Colonic mucosa (tissue), 4 donors: Measurements from ENCODE around the gene SLX4IP. TPM values are rescaled to one million over a fixed set of nuclear protein-coding genes. Genes with fewer than 3 reads are reported as not detected.
"Not testable (repeated sequence)": the region's sequence is repeated elsewhere in the genome, so short reads cannot be mapped to it uniquely, and the experiment has no call there.

Experiments used
- DNase-seq: peaks from one replicate; pipeline ENCODE4 v3.0.0-alpha.2; 2020
- H3K27ac ChIP-seq: fragments of 200-600 bp; one replicate; pipeline ENCODE4 v1.8.0; 2021
- H3K27me3 ChIP-seq: fragments of 200-600 bp; one replicate; pipeline ENCODE4 v1.8.0; 2021
- H3K36me3 ChIP-seq: fragments of 200-600 bp; one replicate; pipeline ENCODE4 v1.8.0; 2021
- H3K4me1 ChIP-seq: fragments of 200-600 bp; one replicate; pipeline ENCODE4 v1.8.0; 2021; ENCODE audit warnings: mild to moderate bottlenecking
- H3K4me3 ChIP-seq: fragments of 200-600 bp; one replicate; pipeline ENCODE4 v1.8.0; 2021
- H3K9ac ChIP-seq, 2 donors: one replicate each; pipeline ENCODE4 v1.7.0; 2013; ENCODE audit warnings: control low read depth in 2 of 2, low read depth in 2 of 2, low read length in 2 of 2
- H3K9me3 ChIP-seq: fragments of 200-600 bp; one replicate; pipeline ENCODE4 v1.8.0; 2021
- intact Hi-C: fragments of 100-400 bp; cut with DNase I; formaldehyde crosslinking; loops from one replicate; pipeline ENCODE4 v1.14.1; 2022
- total RNA-seq, 2 donors: library from RNA; stranded (reverse); fragmentation: NEBNext Ultra II Directional in 1 of 2; extraction: Animal tissue kit (Norgen Biotek cat#: 25700) in 1 of 2; gene quantifications; one replicate each; pipeline ENCODE4 v1.2.1, GENCODE V29; 2021
- TF ChIP-seq, protein P1 (sequence below): fragments of 200-600 bp; IDR thresholded peaks from one replicate; pipeline ENCODE4 v1.8.0; 2022; ENCODE audit warnings: antibody characterized with exemption, mild to moderate bottlenecking
- donor health status: healthy.
- donor health status: DM: no; HTN: no; CAD: no.
- donor health status: DM: no; HTN: no; CAD: no.

Gene SLX4IP
- total RNA-seq: 1 to 10 TPM; 5.0 to 8.8 TPM

DNA sequence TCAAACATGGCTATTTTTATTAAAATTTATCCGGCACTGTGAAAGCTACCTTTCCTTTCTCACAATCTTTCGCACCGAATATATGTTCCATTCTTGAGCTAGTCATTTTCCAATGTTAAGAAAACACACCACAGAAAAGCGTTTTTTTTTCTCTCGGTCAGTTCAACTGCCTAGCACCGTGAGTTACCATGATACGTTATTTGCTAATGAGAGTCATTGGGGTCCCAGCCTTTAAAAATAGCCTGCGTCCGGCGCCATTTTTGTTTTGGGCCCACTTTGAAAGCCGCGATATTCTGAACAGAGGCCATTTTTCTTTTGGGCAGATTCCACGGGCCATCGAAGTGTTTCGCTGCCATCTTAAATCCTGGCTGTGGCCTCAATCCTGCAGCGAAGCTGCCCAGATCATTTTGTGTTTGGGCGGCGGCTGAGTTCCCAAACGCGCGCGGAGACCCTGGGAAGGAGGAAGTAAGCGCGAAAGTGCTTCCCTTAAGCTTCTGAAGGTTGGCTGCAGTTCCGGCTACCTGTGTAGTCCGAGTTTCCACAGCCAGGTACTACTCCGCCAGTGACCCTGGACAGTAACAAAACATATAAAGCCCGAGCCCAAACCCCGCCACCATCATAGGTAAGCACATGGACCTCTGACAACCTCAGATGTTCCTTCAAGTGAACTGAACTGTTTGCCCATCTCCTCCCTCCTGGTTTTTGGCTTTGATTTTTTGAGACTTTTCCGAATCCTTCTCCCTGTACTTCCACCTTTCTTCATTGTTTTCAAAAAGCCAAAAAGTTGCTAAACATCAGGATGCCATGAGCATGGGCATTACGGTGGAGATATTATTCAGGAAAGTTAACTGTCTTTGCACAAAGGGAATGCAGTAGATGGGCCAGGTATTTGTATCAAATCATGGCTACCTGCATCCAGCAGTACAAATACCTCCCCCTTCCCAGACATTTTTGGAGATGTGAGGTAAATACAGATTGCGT is at the start of gene SLX4IP:
Gene SLX4IP (plus strand): TSS at position 474 of the 981 bp plus-strand sequence. CDS start 22,900 bp downstream, outside the sequence.
- DNase-seq: peak; percentile 94
- peak within 1 kb of the TSS; percentile 90 for H3K4me3 ChIP-seq
- TF ChIP-seq, protein P1, sequence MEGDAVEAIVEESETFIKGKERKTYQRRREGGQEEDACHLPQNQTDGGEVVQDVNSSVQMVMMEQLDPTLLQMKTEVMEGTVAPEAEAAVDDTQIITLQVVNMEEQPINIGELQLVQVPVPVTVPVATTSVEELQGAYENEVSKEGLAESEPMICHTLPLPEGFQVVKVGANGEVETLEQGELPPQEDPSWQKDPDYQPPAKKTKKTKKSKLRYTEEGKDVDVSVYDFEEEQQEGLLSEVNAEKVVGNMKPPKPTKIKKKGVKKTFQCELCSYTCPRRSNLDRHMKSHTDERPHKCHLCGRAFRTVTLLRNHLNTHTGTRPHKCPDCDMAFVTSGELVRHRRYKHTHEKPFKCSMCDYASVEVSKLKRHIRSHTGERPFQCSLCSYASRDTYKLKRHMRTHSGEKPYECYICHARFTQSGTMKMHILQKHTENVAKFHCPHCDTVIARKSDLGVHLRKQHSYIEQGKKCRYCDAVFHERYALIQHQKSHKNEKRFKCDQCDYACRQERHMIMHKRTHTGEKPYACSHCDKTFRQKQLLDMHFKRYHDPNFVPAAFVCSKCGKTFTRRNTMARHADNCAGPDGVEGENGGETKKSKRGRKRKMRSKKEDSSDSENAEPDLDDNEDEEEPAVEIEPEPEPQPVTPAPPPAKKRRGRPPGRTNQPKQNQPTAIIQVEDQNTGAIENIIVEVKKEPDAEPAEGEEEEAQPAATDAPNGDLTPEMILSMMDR: no peak
- H3K27ac ChIP-seq: peak within 1 kb of the TSS; percentile 86
- H3K36me3 ChIP-seq: no peaks in the 10 kb centered on the region
- H3K9me3 ChIP-seq: no peaks in the 10 kb centered on the region
- H3K27me3 ChIP-seq: no peaks in the 10 kb centered on the region
- H3K4me1 ChIP-seq: peaks cover 7% of the 10 kb centered on the region
- H3K9ac ChIP-seq: peak within 1 kb of the TSS; percentile 76 to 89
- intact Hi-C loops: loop anchor here (10.0 kb wide), 1 partner anchor 240 kb away; the partner anchor contains the start of gene JAG1

DNA sequence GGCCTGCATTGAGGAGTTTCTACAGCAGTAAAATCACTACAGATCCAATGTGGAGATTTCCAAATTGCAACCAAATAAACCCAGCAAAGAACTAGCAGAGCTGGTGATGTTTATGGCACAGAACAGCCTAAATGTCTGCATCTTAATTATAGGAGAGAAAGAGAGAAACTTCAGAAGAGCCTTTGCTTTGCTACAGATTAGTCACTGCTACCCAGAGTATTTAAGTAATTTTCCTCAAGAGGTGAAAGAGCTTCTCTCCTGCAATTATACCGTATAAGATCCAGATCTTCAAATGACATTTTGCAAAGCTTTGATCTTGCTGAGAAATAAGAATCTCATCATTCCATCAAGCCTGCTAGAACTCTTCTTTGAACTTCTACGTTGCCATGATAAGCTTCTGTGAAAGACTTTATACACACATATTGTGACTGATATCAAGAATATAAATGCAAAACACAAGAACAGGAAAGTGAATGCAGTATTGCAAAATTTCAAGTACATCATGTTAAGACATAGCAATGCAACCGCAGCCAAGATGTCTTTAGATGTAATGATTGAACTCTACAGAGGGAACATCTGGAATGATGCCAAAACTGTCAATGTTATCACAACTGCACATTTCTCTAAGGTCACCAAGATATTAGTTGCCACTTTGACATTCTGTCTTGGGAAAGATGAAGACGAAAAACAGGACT is 49.1 kb upstream of the SLX4IP start:
- Histone ChIP-seq H3K4me1 (no peaks in the 10 kb centered on the region), H3K9ac (no peak overlapping the region), H3K27ac (no peak overlapping the region), H3K4me3 (no peak overlapping the region), H3K27me3 (no peaks in the 10 kb centered on the region), H3K36me3 (no peaks in the 10 kb centered on the region), H3K9me3 (no peaks in the 10 kb centered on the region)
- no peak for DNase-seq
- TF ChIP-seq, protein P1: no peak
- intact Hi-C loops: no loop called here

DNA sequence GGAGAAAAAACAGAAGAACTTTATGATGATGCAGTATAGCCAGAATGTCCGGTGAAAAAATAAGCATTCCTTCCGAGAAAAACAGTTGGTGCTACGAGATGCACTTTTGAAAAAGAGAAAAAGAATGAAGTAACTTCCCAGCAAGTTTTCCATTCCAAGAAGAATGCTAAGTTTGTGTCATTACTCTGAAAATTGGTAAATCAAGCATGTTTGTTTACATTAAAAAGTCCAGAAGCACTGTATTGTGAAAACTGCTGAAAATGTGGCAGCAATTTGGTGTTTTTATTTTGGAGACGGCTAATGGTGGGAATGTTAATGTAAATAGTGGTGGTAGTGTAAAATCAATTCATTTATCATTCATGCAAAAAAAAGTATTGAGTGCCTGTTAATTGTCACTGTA is 47.4 kb upstream of the SLX4IP start:
- no peak for DNase-seq
- no peak overlapping the region for H3K27ac ChIP-seq
- H3K4me1 ChIP-seq: no peaks in the 10 kb centered on the region
- H3K27me3 ChIP-seq: no peaks in the 10 kb centered on the region
- TF ChIP-seq, protein P1: no peak
- H3K9me3 ChIP-seq: no peaks in the 10 kb centered on the region
- intact Hi-C loops: no loop called here
- no peaks in the 10 kb centered on the region for H3K36me3 ChIP-seq
- no peak overlapping the region for H3K9ac ChIP-seq
- no peak overlapping the region for H3K4me3 ChIP-seq

DNA sequence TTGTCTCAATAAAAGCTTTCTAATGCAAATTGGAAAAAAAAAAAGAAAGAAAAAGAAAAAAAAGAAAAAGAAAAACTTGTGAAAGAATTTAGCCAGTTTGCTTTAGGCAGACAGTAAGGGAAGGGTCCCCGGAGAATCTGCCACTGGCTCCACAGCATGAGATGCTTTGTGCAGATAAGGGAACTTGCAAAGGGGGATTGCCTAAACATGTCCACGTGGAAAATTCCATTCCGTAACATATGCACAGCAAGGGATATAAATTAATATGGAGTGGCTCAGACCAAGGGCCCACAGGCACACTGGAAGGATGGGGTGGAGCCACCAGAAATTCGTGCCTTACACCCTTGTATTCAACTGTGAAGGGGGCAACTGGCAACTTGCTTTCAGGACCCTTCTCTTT is 46.5 kb upstream of the SLX4IP start:
- Histone ChIP-seq H3K9ac (no peak overlapping the region), H3K4me3 (no peak overlapping the region), H3K4me1 (no peaks in the 10 kb centered on the region), H3K27ac (no peak overlapping the region), H3K27me3 (no peaks in the 10 kb centered on the region), H3K9me3 (no peaks in the 10 kb centered on the region), H3K36me3 (no peaks in the 10 kb centered on the region)
- intact Hi-C loops: no loop called here
- TF ChIP-seq, protein P1: no peak
- no peak for DNase-seq

DNA sequence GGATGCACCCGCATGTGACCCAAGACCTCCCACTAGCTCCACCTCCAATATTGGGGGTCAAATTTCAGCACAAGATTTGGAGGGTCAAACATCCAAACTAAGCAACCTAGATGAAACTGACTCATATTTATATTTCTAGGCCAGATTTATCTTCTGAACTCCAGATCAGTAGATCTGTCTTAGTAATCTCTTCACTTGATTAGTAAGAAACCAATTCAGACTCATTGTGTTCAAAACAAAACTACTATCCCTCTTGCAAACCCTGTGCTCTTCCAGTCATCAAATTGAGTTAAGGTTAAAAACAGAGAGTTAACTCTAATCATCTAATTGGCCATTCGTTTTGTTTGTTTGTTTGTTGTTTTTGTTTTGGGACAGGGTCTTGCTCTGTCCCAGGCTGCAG is 44.4 kb upstream of the SLX4IP start:
- H3K27ac ChIP-seq: no peak overlapping the region
- no peaks in the 10 kb centered on the region for H3K27me3 ChIP-seq
- no peaks in the 10 kb centered on the region for H3K9me3 ChIP-seq
- no peaks in the 10 kb centered on the region for H3K4me1 ChIP-seq
- no peaks in the 10 kb centered on the region for H3K36me3 ChIP-seq
- DNase-seq: no peak
- TF ChIP-seq, protein P1: no peak
- no peak overlapping the region for H3K9ac ChIP-seq
- intact Hi-C loops: no loop called here
- no peak overlapping the region for H3K4me3 ChIP-seq

DNA sequence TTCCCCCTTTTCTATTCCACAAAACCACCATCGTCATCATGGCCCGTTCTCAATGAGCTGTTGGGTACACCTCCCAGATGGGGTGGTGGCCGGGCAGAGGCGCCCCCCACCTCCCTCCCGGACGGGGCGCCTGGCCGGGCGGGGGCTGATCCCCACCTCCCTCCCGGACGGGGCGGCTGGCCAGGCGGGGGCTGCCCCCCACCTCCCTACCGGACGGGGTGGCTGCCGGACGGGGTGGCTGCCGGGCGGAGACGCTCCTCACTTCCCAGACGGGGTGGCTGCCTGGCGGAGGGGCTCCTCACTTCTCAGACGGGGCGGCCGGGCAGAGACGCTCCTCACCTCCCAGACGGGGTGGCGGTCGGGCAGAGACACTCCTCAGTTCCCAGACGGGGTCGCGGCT is 40.4 kb upstream of the SLX4IP start:
- H3K27me3 ChIP-seq, H3K9ac ChIP-seq, DNase-seq, intact Hi-C loops, H3K9me3 ChIP-seq, H3K27ac ChIP-seq, H3K4me3 ChIP-seq, H3K36me3 ChIP-seq, H3K4me1 ChIP-seq: not testable (repeated sequence)
